GM06990 (cell line): Measurements from ENCODE around the gene PROS1.
"Not testable (repeated sequence)": the region's sequence is repeated elsewhere in the genome, so short reads cannot be mapped to it uniquely, and the experiment has no call there.

Experiments
- DNase-seq: peaks from one replicate; pipeline ENCODE4 v3.0.0-alpha.2; 2011; ENCODE audit not compliant: insufficient read length; ENCODE audit errors: extremely low read depth
- H3K27me3 ChIP-seq: replicated peaks from 2 replicates; pipeline ENCODE4 v1.6.0; 2011; ENCODE audit warnings: low read length; ENCODE audit not compliant: control insufficient read depth, insufficient read depth
- H3K36me3 ChIP-seq: 2 replicates; pipeline ENCODE4 v1.5.1; 2011; ENCODE audit warnings: low read length; ENCODE audit not compliant: control insufficient read depth, insufficient read depth
- H3K4me3 ChIP-seq: replicated peaks from 2 replicates; pipeline ENCODE4 v1.5.1; 2011; ENCODE audit warnings: low read depth, mild to moderate bottlenecking, control low read depth, low read length
- TF ChIP-seq, protein P1 (sequence below): IDR thresholded peaks from 2 replicates; pipeline ENCODE4 v1.5.1; 2011; ENCODE audit warnings: low read length, control low read depth, mild to moderate bottlenecking, inconsistent platforms; ENCODE audit not compliant: insufficient read depth, poor library complexity, severe bottlenecking

PROS1 gene

DNA sequence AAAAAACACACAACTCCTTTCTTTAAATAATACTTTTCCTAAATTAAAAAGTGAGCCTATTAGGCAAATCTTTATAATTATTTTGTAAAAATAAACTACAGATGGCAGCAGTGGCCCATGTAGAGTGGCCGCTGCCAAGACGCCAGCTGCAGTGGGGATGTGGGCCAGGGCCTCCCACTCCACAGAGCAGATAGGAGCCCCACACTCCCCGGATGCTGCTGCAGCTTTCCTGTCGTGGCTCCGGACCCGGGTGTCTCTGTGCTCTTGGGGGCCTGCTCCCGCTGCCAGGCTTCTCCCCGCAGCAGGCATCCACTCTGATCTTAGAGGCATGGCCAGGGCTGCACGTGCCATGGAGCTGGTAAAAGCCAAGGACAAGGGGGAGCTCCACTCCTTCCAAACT lies 67.5 kb downstream of the PROS1 start:
- Histone ChIP-seq H3K27me3 (no peaks in the 10 kb centered on the region), H3K36me3 (no peaks in the 10 kb centered on the region), H3K4me3 (no peak overlapping the region)
- DNase-seq: no peak
- TF ChIP-seq, protein P1, sequence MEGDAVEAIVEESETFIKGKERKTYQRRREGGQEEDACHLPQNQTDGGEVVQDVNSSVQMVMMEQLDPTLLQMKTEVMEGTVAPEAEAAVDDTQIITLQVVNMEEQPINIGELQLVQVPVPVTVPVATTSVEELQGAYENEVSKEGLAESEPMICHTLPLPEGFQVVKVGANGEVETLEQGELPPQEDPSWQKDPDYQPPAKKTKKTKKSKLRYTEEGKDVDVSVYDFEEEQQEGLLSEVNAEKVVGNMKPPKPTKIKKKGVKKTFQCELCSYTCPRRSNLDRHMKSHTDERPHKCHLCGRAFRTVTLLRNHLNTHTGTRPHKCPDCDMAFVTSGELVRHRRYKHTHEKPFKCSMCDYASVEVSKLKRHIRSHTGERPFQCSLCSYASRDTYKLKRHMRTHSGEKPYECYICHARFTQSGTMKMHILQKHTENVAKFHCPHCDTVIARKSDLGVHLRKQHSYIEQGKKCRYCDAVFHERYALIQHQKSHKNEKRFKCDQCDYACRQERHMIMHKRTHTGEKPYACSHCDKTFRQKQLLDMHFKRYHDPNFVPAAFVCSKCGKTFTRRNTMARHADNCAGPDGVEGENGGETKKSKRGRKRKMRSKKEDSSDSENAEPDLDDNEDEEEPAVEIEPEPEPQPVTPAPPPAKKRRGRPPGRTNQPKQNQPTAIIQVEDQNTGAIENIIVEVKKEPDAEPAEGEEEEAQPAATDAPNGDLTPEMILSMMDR: no peak

DNA sequence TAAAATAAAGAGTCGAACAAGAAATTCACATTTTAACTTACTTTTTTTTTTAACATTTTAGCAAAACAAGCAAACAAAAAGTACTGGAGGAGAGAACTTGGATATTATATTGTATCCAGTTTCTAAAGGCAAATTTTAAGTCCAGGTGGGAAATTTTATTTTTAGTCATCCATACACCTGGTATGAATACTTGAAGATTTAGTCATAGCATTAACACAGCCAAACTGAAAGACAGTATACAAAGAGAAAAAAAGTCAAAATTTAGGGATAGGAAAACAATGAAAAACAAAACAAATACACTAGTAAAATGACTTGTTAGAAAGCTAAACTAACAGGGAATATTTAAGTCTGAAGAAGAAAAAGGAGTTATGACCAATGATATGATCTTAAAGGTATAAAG lies 69.1 kb downstream of the PROS1 start:
- Histone ChIP-seq H3K4me3 (no peak overlapping the region), H3K27me3 (no peaks in the 10 kb centered on the region), H3K36me3 (no peaks in the 10 kb centered on the region)
- TF ChIP-seq, protein P1: no peak
- DNase-seq: no peak

DNA sequence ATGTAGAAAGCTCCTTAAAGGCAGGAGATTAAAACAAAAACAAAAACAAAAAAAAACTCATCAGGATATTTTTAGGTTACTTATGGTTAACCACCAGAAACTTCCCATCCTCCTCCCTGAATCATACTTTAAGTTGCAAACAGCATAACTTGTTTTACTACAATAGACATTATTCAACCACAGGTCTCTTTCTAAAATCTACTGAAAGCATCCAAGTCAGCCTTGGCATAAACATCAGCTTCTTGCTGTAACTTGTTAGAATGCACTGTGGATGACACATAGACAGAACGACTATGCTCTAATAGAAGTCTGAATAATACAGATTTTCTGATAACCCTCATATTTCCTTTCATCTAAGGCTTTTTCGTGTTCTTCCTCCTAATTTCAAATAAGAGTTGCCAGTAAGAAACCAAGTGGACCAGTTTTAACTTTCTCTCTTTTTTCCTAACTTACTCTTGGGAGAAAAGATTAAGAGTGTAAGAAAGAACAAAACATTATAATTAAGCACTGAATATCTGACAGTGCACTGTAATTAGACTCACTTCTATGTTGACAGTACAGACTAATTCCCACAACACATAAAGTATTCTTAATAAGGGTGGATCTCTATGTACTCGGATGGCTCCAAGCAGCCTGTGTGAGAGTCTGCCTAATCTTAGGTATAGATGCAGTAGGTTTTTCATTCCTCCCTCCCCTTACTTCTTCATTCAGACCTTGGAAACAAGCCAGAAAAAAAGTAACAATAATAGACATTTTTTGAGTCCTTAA lies 95.3 kb downstream of the PROS1 start:
- not testable (repeated sequence) for DNase-seq, H3K4me3 ChIP-seq, H3K36me3 ChIP-seq, H3K27me3 ChIP-seq

DNA sequence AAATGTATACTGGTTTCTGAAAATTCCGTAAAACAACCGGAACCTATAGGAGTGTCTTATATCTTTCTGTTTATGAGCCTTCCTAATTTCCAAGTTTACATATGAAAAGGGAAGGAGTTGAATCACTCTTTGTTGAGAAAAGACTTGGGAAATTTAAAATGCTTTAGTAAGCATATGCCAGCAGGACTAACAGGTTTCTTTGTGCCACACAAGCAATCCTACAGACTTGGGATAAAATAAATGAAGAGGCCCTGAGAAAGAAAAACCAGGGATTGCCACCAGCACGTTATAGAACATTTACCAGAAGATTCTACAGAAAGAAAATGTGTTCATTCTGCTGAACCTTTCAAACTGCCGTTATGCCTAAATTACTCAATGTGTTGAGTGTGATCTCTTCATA lies 96.3 kb downstream of the PROS1 start:
- not testable (repeated sequence) for H3K4me3 ChIP-seq, H3K36me3 ChIP-seq, H3K27me3 ChIP-seq, DNase-seq

DNA sequence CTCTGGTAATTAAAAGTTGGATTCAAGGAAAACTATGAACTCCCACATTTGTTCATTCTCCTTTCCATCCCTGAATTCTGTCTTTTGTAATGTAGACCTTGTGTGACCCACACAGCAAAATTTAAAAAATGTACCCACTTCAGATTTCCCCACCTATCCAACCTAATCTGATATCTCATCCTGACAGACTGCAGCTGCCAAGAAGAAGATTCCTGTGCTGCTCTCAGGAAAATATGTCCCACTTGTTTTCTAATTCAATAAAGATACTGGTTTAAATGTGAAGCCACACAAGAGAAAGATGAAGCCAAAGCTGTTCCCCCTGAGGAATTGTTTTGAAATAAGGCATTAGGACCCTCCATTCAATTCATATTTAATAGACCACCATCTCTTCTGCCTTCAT lies 100.3 kb downstream of the PROS1 start:
- H3K27me3 ChIP-seq, H3K36me3 ChIP-seq, H3K4me3 ChIP-seq, DNase-seq: not testable (repeated sequence)

DNA sequence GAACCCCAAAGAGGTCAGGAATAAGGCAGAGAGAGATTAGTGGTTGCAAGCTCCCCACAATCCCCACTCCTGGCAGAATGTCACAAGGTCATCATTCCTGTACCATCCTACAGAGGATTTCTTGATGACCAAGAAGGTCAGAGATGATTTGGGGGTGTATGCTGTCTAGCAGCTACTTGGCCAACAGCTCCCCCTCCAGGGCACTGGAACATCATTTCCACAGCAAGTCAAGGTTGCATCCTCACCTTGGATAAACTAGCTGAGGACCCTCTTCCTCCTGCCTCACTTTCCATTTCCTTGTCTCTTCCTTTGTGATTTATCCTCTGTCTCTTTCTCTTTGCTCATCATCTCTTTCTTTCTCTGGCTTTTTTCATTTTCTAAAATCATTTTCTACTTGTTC lies 106.3 kb downstream of the PROS1 start:
- no peak overlapping the region for H3K4me3 ChIP-seq
- no peaks in the 10 kb centered on the region for H3K27me3 ChIP-seq
- DNase-seq: no peak
- TF ChIP-seq, protein P1: no peak
- no peaks in the 10 kb centered on the region for H3K36me3 ChIP-seq

DNA sequence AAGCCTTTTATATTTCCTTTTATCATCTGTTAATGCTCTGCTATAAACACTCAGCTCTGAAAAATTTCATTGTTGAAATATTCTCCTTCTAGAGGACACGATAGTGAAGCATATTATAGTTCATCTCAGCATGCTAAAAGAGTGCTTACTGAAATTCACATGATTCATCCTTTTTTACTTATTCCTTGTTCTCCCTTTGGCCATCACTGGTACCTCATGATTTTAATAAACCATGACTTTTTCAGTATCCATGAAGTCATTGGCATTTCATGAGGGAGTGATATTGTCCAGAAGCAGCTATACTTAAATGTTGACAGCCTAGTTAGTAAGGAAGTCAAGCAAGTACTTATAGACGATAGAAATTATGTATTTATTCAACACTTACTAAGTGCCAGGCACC lies 112.7 kb downstream of the PROS1 start:
- DNase-seq: no peak
- TF ChIP-seq, protein P1: no peak
- Histone ChIP-seq H3K36me3 (no peaks in the 10 kb centered on the region), H3K4me3 (no peak overlapping the region), H3K27me3 (no peaks in the 10 kb centered on the region)
